ENCODE results near the gene IFNG-AS1.
A peak's percentile ranks its signal among the peaks of the same experiment; 100 is the strongest.

IFNG-AS1 gene

GRCh38 chr12:68038650-68039049 is 49.4 kb downstream of the IFNG-AS1 start:
- FAIRE-seq: no peak

- FAIRE-seq: peak; percentile 79
Measured at GRCh38 chr12:68040450-68041075, 51.3 kb downstream of the IFNG-AS1 start.

GRCh38 chr12:68042212-68042699 is 53.0 kb downstream of the IFNG-AS1 start:
- FAIRE-seq: no peak

DNA sequence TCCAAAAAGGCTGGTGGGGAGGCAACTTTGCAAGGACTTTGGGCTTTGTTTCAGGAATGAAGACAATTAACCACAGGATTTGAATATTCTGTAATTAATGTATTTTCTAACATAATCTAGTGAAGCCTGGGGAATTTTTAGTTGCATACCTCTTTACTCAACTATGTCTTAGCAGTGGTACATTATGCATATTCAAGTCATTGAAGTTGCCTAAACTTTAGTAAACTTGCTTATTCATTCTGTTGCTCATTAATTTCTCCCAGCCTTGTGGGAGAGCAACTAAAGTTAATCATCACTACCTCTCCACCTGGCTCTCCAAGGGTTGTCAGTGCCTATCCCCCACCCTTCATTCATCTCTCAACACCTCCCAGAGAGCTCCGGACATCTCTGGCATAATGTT is 54.2 kb downstream of the IFNG-AS1 start:
- no peak for FAIRE-seq

- no peak for FAIRE-seq
Measured at GRCh38 chr12:68048648-68049297, 59.5 kb downstream of the IFNG-AS1 start.

- FAIRE-seq: no peak
Measured at GRCh38 chr12:68056300-68056699, 67.1 kb downstream of the IFNG-AS1 start.

- FAIRE-seq: no peak
Measured at GRCh38 chr12:68063900-68064590, 74.8 kb downstream of the IFNG-AS1 start.

GRCh38 chr12:68065163-68065562 is 75.9 kb downstream of the IFNG-AS1 start:
- no peak for FAIRE-seq

- no peak for FAIRE-seq
Measured at GRCh38 chr12:68065687-68066086, 76.4 kb downstream of the IFNG-AS1 start.

DNA sequence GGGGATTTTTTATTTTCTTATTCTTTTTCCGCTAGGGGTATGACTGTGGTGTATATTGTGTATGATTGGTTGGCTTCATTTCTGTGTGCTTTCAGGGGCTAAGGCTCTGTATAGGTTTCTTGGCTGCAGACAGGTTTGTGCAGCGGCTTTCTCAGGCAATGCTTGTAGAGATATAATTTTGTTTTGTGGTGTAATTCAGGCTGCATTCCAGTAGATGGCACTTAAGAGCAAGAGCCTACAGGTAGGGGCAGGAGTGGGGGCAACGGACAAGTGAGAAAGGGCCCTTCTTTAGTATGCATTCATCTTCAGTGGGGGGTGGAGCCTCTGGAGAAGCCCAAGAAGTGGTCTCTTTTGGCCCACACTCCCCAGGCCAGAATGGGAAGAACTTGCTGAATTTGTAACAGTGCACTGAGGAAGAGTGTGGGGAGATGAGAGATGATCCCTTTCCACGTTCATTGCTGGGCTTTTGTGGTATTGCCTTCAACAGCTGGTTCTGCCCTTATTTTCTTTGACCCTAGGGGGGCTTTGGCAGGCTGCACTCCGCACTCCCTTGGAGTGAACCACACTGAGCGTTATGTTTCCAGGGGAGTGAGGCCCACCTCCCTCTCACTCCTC is 78.6 kb downstream of the IFNG-AS1 start:
- no peak for FAIRE-seq

GRCh38 chr12:68069275-68069674 is 80.0 kb downstream of the IFNG-AS1 start:
- FAIRE-seq: no peak

All from endometrium (tissue), 2 donors.